Stimulated activated CD4-positive, alpha-beta T cell treated with anti-CD3 and anti-CD28 coated beads, Interleukin-1b, Interleukin-23, amount 100 ng/mL, for 1 hour (primary cell): ENCODE measurements around the gene TPM1.
A peak's percentile ranks its signal among the peaks of the same experiment; 100 is the strongest.

Experiments
- DNase-seq, 2 donors: peaks; one replicate each; pipeline ENCODE4 v3.0.0-alpha.2; 2020; ENCODE audit warnings: low read depth in 2 of 2

The TPM1 gene

DNA sequence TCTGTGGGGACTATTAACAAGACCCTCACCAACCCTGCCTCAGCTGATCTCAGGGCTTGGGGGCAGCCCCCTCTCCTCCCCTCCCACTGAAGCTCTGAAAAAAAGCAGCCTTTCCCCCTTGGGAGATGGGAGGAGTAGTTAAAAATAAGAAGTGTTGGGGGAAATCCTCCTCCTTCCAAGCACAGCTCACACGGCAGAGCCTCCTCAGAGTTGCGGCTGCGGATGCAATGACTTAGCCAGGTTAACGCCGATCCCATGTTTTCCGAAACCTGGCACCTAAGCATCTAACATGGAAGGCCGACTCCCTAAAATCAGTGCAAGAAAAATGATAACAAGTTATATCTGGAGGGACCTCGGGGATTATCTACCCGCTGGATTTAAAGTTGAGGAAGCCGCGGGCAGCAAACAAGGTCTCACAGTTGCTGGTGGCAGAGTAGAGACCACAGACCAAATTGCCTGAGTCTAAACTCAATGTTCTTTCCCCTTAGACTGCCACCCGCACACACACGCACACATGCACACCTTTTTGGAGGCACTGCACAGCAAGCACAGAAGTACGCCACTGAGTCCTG, 1.1 kb upstream of the TPM1 start:
- DNase-seq, result no peak

- DNase-seq, result no peak
These were observed 359 bp downstream of the TPM1 start for GRCh38 chr15:63042877-63043334.

GRCh38 chr15:63043335-63044076, 959 bp downstream of the TPM1 start:
- no peak for DNase-seq

- no peak for DNase-seq
These were observed 1.6 kb downstream of the TPM1 start for GRCh38 chr15:63044077-63044644.

- no peak for DNase-seq
These were observed 2.3 kb downstream of the TPM1 start for GRCh38 chr15:63044645-63045464.

DNA sequence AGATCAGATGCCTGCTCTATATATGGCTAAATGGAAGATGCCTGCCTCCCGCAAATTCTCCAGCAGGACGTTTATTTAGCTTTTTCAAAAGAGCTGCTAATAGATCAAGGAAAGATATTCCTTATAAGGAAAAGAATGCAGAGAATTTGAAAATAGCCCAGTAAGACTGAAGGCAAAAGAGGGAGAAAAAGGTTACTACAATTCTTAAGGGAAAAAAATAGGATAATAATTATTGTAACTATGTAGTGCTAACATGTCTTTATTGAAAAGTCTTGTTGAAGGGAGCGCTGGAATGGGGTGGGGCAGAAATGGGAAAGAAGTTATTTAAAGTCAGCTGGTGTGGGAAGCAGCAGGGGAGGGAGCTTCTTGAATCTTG, 2.9 kb downstream of the TPM1 start:
- DNase-seq, result no peak

DNA sequence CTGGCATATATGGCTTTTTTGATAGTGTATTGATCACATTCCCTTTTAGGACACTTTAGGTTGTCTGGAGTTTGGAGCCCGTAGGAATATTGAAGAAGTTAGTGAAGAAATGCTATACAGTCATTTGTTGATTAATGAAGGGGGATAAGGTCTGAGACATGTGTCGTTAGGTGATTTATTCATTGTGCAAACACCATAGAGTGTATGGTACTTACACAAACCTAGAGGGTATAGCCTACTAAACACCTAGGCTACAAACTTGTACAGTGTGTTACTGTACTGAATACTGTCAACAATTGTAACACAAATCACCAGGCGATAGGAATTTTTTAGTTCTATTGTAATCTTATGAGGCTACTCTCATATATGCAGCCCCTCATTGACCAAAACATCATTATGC, 3.3 kb downstream of the TPM1 start:
- no peak for DNase-seq

DNA sequence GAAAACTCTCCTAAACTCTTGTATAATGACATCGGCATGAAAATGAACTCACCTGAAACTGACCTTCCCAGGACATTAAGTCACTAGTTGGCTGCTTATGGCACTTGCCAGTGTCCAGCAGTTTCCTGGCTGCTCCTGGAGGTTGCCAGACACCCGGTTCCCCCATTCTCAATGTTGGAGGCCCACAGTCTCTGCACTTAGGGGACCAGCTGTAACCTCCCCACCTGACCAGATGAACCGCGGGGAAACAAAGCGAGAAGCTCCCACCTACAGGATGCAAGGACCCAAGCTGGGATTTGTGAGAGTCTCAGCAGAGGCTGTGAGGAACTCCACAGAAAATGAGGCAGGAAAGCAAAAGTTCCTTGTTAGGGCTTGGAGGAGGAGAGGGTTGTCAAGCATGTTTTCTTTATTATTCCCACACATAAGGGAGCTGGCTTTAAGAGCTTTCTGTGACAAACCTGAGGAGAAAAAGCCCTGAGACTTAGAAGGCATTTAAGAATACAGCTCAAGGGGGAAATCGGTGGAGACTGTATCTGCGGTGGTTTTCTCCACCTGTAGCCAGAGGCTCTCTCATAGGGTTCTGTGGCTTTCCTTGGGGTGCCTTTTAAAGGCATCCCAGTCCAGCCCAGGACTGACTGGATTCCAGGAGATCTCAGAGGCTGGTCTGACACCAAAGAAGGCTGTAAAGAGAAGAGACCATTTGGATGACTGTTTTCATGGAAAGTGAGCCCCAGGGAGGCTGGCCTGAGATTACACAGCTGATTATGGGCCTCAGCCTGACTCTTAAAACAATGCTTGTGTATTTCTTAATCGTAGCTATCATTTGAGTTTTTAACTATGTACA, 4.6 kb downstream of the TPM1 start:
- no peak for DNase-seq

- no peak for DNase-seq
These were observed 5.2 kb downstream of the TPM1 start for GRCh38 chr15:63047792-63048114.

GRCh38 chr15:63048115-63048775, 5.7 kb downstream of the TPM1 start:
- peak; percentile 57 to 75 for DNase-seq

- DNase-seq, result no peak
These were observed 6.5 kb downstream of the TPM1 start for GRCh38 chr15:63048776-63049665.

GRCh38 chr15:63049783-63050371, 7.3 kb downstream of the TPM1 start:
- no peak for DNase-seq

- DNase-seq, result no peak
These were observed 8.2 kb downstream of the TPM1 start for GRCh38 chr15:63050731-63051155.

GRCh38 chr15:63051156-63052066, 8.9 kb downstream of the TPM1 start:
- DNase-seq, result no peak

DNA sequence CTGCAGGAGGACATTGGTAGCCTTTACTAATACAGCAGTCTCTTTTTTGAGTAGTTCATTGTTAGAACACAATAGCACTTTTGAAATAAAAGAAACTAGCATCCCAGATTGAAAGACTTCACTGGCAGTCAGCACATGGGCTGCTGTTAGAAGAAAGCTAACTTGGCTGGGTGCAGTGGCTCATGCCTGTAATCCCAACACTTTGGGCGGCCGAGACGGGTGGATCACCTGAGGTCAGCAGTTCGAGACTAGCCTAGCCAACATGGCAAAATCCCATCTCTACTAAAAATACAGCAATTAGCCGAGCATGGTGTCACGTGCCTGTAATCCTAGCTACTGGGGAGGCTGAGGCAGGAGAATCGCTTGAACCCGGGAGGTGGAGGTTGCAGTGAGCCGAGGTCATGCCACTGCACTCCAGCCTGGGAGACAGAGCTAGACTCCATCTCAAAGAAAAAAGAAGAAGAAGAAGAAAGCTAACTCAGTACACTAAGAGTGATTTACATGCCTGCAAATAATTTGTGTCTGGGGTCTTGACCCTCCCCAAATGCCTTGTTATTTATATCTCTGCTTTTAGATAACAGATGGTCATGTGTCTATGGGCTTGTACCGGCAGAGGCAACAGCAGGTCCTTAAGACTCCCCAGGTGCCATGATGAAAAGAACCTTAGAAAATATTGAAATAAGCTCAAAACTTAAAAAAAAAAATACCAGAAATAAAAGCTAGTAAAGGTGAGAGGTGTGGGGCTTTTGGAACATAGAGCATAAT, 9.7 kb downstream of the TPM1 start:
- no peak for DNase-seq

DNA sequence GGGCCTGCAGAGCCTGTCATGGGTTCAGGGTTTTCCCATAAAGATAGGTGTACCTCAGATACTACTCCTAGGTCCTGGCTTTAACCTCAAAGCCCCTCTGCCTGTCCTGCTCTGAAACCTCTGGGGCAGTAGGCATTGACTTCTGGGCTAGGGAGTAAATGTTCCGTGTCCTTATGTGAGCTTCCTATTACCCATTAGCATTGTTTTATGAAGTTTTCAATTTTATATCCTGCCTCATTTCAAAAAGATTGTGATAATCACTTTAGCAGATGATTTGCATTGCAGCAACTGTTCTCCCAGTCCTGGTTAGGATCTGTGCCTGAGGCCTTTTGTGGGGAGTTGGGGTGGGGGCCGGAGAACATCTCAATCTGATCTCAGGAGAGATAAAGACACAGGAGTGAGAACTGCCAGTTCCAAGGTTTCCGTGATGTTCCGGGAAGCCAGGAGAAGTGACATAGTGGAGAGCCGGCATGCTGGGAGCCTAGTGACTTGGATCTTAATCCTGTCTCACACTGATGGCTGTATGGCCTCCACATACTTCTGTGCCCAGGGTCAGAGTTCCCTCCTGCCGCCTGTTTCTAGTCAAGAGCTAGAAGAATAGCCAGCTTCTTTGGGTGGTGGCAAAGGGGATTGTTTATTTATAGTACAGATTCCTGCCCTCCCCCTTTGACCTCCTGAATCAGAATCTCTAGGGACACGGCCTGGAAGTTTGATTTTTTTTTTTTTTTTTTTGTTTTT, 10.6 kb downstream of the TPM1 start:
- no peak for DNase-seq

DNA sequence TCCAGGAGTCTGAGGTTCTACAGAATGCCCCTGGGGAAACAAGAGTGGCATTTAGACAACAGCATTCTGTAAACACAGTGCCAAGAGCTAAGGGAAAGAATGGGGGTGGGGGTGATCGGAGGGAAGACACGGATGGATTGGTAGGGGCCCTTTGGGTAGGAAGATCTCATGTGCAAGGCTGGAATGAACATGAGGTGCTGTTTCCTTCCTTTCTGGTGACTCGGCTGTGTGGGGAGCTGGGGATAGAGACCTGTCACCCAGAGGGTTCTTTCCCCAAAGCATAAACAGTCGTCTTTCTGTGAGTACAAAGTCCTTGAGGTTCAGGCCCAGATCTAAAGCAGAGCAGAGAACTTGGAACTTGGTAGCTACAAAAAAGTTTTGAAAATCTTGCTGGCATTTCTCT, 11.7 kb downstream of the TPM1 start:
- no peak for DNase-seq
